ENCODE data around the gene MCMBP.
"Not testable (repeated sequence)": the region's sequence is repeated elsewhere in the genome, so short reads cannot be mapped to it uniquely, and the experiment has no call there.

Gene MCMBP

GRCh38 chr10:119827430-119827829 lies 45.2 kb downstream of the MCMBP start:
- DNase-seq: no peak

- DNase-seq: no peak
These were observed 45.9 kb downstream of the MCMBP start for GRCh38 chr10:119826771-119827170.

- DNase-seq: no peak
These were observed 48.3 kb downstream of the MCMBP start for GRCh38 chr10:119824299-119824698.

GRCh38 chr10:119821182-119821581 lies 51.5 kb downstream of the MCMBP start:
- DNase-seq: no peak

- DNase-seq: no peak
These were observed 53.8 kb downstream of the MCMBP start for GRCh38 chr10:119818889-119819270.

- no peak for DNase-seq
These were observed 54.4 kb downstream of the MCMBP start for GRCh38 chr10:119817991-119818888.

- no peak for DNase-seq
These were observed 57.0 kb downstream of the MCMBP start for GRCh38 chr10:119815671-119816070.

GRCh38 chr10:119812684-119813083 lies 60.0 kb downstream of the MCMBP start:
- DNase-seq: no peak

GRCh38 chr10:119811122-119811521 lies 61.5 kb downstream of the MCMBP start:
- no peak for DNase-seq

GRCh38 chr10:119807960-119808697 lies 64.5 kb downstream of the MCMBP start:
- no peak for DNase-seq

- DNase-seq: no peak
These were observed 66.1 kb downstream of the MCMBP start for GRCh38 chr10:119806334-119807130.

GRCh38 chr10:119805702-119806230 lies 66.9 kb downstream of the MCMBP start:
- no peak for DNase-seq

- DNase-seq: no peak
These were observed 69.4 kb downstream of the MCMBP start for GRCh38 chr10:119803264-119803663.

- no peak for DNase-seq
These were observed 70.6 kb downstream of the MCMBP start for GRCh38 chr10:119801998-119802538.

GRCh38 chr10:119801176-119801575 lies 71.5 kb downstream of the MCMBP start:
- no peak for DNase-seq

GRCh38 chr10:119796039-119796438 lies 76.6 kb downstream of the MCMBP start:
- no peak for DNase-seq

GRCh38 chr10:119795101-119795500 lies 77.5 kb downstream of the MCMBP start:
- DNase-seq: not testable (repeated sequence)

GRCh38 chr10:119786117-119786769 lies 86.4 kb downstream of the MCMBP start:
- no peak for DNase-seq

- DNase-seq: peak; percentile 4
These were observed 88.1 kb downstream of the MCMBP start for GRCh38 chr10:119784340-119785067.

GRCh38 chr10:119783665-119784027 lies 89.0 kb downstream of the MCMBP start:
- DNase-seq: no peak

GRCh38 chr10:119782981-119783664 lies 89.5 kb downstream of the MCMBP start:
- DNase-seq: no peak

Measured in NCI-H510A (cell line).